Natural killer cell (primary cell): ENCODE measurements around the gene TTC6. TPM values are rescaled to one million over a fixed set of nuclear protein-coding genes. Genes with fewer than 3 reads are reported as not detected.

Experiments
- ATAC-seq, 3 donors: fragments of 150-1000 bp in 2 of 3; fragments of 200-7000 bp in 1 of 3; cut with Tn5 transposase; 1 replicate in 1 of 3; 2 replicates in 2 of 3; pipeline ENCODE4 v1.10.0; 2021; ENCODE audit warnings: mild to moderate bottlenecking in 2 of 3, moderate library complexity in 2 of 3
- DNase-seq, 2 donors: peaks; one replicate each; pipeline versions ENCODE4 v3.0.0 to v3.0.0-alpha.2; 2013 to 2021; ENCODE audit warnings: mixed read lengths in 1 of 2
- H3K27ac ChIP-seq: one replicate; pipeline ENCODE4 v1.5.1; 2013; ENCODE audit warnings: mild to moderate bottlenecking, low read length
- H3K27me3 ChIP-seq: one replicate; pipeline ENCODE4 v1.6.1; 2013; ENCODE audit warnings: low read length; ENCODE audit not compliant: control insufficient read depth, insufficient read depth
- H3K36me3 ChIP-seq: one replicate; pipeline ENCODE4 v1.6.1; 2013; ENCODE audit warnings: low read length; ENCODE audit not compliant: control insufficient read depth, insufficient read depth
- H3K4me1 ChIP-seq: one replicate; pipeline ENCODE4 v1.6.1; 2013; ENCODE audit warnings: low read length; ENCODE audit not compliant: control insufficient read depth, insufficient read depth
- H3K4me3 ChIP-seq: one replicate; pipeline ENCODE4 v1.5.1; 2013; ENCODE audit warnings: low read length
- H3K9me3 ChIP-seq: one replicate; pipeline ENCODE4 v1.6.1; 2013; ENCODE audit warnings: low read length; ENCODE audit not compliant: control insufficient read depth, insufficient read depth
- H3K27ac Mint-ChIP-seq, 2 donors: one replicate each; pipeline ENCODE4 v1.8.0; 2022; ENCODE audit warnings: mild to moderate bottlenecking in 2 of 2, mixed read lengths in 2 of 2, moderate library complexity in 1 of 2
- H3K27me3 Mint-ChIP-seq, 2 donors: one replicate each; pipeline ENCODE4 v1.8.0; 2022; ENCODE audit warnings: low read depth in 2 of 2, mixed read lengths in 2 of 2
- H3K36me3 Mint-ChIP-seq: one replicate; pipeline ENCODE4 v1.8.0; 2022; ENCODE audit warnings: mixed read lengths
- H3K4me1 Mint-ChIP-seq, 2 donors: one replicate each; pipeline ENCODE4 v1.8.0; 2022; ENCODE audit warnings: mixed read lengths in 2 of 2
- H3K4me3 Mint-ChIP-seq: one replicate; pipeline ENCODE4 v1.8.0; 2022; ENCODE audit warnings: mild to moderate bottlenecking, moderate library complexity, mixed read lengths
- H3K9me3 Mint-ChIP-seq, 2 donors: one replicate each; pipeline ENCODE4 v1.8.0; 2022; ENCODE audit warnings: mixed read lengths in 2 of 2
- WGBS: methylation state at CpG from one replicate; pipeline ENCODE4 v1.1.7; 2013; ENCODE audit warnings: missing lambda C conversion rate; ENCODE audit not compliant: insufficient coverage; 5-methylcytosine and 5-hydroxymethylcytosine counted together
- intact Hi-C: fragments of 100-400 bp; cut with micrococcal nuclease; formaldehyde crosslinking; loops from one replicate; pipeline ENCODE4 v1.14.2; 2022
- total RNA-seq, 4 donors: library from RNA; stranded (reverse); fragments of 120-200 nt in 1 of 4; gene quantifications; one replicate each; pipeline versions ENCODE4 v1.2.3 to v1.2.4, GENCODE V29; 2013 to 2022
- TF ChIP-seq, protein P1 (sequence below): fragments of 200-600 bp; IDR thresholded peaks from one replicate; pipeline ENCODE4 v1.8.0; 2022; ENCODE audit warnings: antibody characterized with exemption

The TTC6 gene
- total RNA-seq, 3 donors from 2014 or later (not counting 1 experiment from before 2014, with no cell fraction given) = not detected

DNA sequence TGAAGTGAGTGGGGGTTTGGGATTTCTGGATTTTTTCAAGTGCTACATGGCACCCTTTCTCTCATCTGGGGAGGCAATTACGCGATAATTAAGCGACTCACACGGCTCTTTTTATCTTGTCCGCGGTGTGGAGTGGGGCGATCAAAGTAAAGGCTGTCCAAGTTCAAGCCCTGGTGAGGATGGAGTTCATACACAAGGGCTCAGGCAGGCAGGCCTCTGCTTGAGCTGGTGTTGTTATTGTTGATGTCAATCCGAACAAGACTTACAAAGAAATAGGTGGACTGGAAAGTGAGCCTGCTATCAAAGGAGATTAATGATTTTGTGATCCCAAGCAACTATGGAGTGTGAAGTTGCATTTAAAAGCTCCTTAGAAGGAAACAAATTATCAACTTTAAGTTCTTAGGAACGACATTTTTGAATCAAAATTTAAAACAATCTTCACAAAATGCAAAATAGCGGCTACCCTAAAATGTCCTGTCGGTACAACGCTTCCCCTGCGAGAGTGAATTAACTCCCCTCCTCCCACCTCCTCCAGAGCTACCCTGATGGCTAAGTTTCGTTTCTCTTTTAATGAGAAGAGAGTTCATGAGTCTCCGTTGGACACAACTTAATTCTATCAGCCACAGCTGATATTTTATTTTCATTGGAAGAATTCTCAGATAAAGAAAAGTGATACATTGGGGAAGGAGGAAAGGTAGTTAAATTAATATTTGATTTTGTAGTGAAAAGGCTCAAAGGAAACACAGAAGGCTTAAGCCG is 6.3 kb upstream of the TTC6 start:
- Histone ChIP-seq H3K27me3 (peaks cover 48% of the 10 kb centered on the region), H3K9me3 (peaks cover 9% of the 10 kb centered on the region), H3K27ac (no peak overlapping the region), H3K36me3 (no peaks in the 10 kb centered on the region), H3K4me1 (no peaks in the 10 kb centered on the region), H3K4me3 (no peak overlapping the region)
- H3K4me3 Mint-ChIP-seq = no peak overlapping the region
- H3K4me1 Mint-ChIP-seq = peaks cover 0 to 3% of the 10 kb centered on the region in 2 donors
- DNase-seq (no peak), ATAC-seq (no peak)
- H3K27ac Mint-ChIP-seq = no peak overlapping the region
- whole genome bisulfite sequencing = 11% methylated on average over 14 of the region's 16 CpGs
- peaks cover 3% of the 10 kb centered on the region in 2 donors for H3K9me3 Mint-ChIP-seq
- TF ChIP-seq, protein P1, sequence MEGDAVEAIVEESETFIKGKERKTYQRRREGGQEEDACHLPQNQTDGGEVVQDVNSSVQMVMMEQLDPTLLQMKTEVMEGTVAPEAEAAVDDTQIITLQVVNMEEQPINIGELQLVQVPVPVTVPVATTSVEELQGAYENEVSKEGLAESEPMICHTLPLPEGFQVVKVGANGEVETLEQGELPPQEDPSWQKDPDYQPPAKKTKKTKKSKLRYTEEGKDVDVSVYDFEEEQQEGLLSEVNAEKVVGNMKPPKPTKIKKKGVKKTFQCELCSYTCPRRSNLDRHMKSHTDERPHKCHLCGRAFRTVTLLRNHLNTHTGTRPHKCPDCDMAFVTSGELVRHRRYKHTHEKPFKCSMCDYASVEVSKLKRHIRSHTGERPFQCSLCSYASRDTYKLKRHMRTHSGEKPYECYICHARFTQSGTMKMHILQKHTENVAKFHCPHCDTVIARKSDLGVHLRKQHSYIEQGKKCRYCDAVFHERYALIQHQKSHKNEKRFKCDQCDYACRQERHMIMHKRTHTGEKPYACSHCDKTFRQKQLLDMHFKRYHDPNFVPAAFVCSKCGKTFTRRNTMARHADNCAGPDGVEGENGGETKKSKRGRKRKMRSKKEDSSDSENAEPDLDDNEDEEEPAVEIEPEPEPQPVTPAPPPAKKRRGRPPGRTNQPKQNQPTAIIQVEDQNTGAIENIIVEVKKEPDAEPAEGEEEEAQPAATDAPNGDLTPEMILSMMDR = no peak
- intact Hi-C loops = no loop called here
- H3K36me3 Mint-ChIP-seq = peaks cover 39% of the 10 kb centered on the region
- peaks cover 55 to 70% of the 10 kb centered on the region in 2 donors for H3K27me3 Mint-ChIP-seq

DNA sequence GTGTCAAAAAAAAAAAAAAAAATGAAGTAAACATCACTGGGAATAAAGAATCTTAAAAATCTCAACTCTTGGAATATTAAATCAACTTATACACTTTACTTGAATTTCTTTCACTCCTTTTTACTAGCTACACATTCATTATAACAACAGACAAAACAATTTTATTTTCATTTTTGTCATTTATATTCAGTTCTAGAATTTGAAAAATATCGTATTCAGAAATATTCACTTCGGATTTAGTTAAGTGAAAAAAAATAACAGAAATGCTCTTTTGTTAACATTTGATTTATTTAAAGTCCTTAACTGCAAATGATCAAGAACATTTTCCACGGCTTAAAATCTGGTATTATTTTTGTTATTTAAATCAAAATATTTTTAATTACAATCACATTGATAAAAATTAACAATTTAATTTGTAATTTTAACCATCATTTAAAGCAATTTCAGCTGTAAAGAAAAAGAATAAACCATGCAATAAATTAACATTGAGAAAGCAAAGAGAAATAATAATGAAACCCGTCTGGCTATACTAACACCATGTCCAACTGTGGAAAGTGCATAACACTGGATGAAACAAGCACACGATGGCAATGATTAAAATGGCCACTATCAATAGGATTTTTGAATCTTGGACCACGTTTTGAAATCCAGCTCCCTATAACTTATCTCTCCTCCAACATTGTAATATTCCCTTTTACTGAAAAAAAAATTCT is 5.6 kb upstream of the TTC6 start:
- Histone ChIP-seq H3K27me3 (peaks cover 49% of the 10 kb centered on the region), H3K36me3 (no peaks in the 10 kb centered on the region), H3K4me1 (no peaks in the 10 kb centered on the region), H3K9me3 (peaks cover 9% of the 10 kb centered on the region), H3K27ac (no peak overlapping the region), H3K4me3 (no peak overlapping the region)
- intact Hi-C loops = no loop called here
- ATAC-seq (no peak), DNase-seq (no peak)
- H3K27ac Mint-ChIP-seq = no peak overlapping the region
- H3K27me3 Mint-ChIP-seq = peaks cover 57 to 74% of the 10 kb centered on the region in 2 donors
- peaks cover 3% of the 10 kb centered on the region in 2 donors for H3K9me3 Mint-ChIP-seq
- peaks cover 0 to 5% of the 10 kb centered on the region in 2 donors for H3K4me1 Mint-ChIP-seq
- H3K4me3 Mint-ChIP-seq = no peak overlapping the region
- 5% methylated on average over 3 of the region's 6 CpGs for WGBS
- TF ChIP-seq, protein P1 = no peak
- peaks cover 42% of the 10 kb centered on the region for H3K36me3 Mint-ChIP-seq

GRCh38 chr14:37590428-37591139 is 4.8 kb upstream of the TTC6 start:
- H3K4me1 Mint-ChIP-seq = peaks cover 0 to 5% of the 10 kb centered on the region in 2 donors
- DNase-seq (no peak), ATAC-seq (no peak)
- H3K36me3 ChIP-seq = no peaks in the 10 kb centered on the region
- H3K9me3 ChIP-seq = peaks cover 9% of the 10 kb centered on the region
- H3K4me3 Mint-ChIP-seq = no peak overlapping the region
- 0% methylated on average over 1 of the region's 4 CpGs for WGBS
- peaks cover 2 to 3% of the 10 kb centered on the region in 2 donors for H3K9me3 Mint-ChIP-seq
- no peak overlapping the region for H3K27ac ChIP-seq
- peaks cover 49% of the 10 kb centered on the region for H3K27me3 ChIP-seq
- no peak overlapping the region for H3K4me3 ChIP-seq
- TF ChIP-seq, protein P1 = no peak
- H3K27ac Mint-ChIP-seq = no peak overlapping the region
- H3K36me3 Mint-ChIP-seq = peaks cover 38% of the 10 kb centered on the region
- intact Hi-C loops = no loop called here
- peaks cover 56 to 70% of the 10 kb centered on the region in 2 donors for H3K27me3 Mint-ChIP-seq
- H3K4me1 ChIP-seq = peaks cover 3% of the 10 kb centered on the region
